AG04449 (cell line): ENCODE results near the gene HSP90AA1.
"Not testable (repeated sequence)": the region's sequence is repeated elsewhere in the genome, so short reads cannot be mapped to it uniquely, and the experiment has no call there.

Experiments used
- CTCF ChIA-PET: fragments of 350-600 bp; formaldehyde crosslinking; extraction: SDS; loops from one replicate; lab custom pipeline; 2021; ENCODE audit warnings: antibody characterized with exemption; lab: Yijun Ruan, JAX
- POLR2A ChIA-PET: fragments of 400-600, 350-600 bp; formaldehyde crosslinking; extraction: SDS; loops from one replicate; lab custom pipeline; 2020; ENCODE audit warnings: antibody characterized with exemption, inconsistent platforms; lab: Yijun Ruan, JAX
- DNase-seq: peaks from one replicate; pipeline ENCODE4 v3.0.0-alpha.2; 2010; ENCODE audit warnings: low read depth, low spot score
- H3K4me3 ChIP-seq: 2 replicates; pipeline ENCODE4 v1.5.1; 2011; ENCODE audit warnings: low read depth, mild to moderate bottlenecking, control low read depth, low read length
- CTCF ChIP-seq: IDR thresholded peaks from one replicate; pipeline ENCODE4 v1.5.1; 2011; ENCODE audit warnings: mild to moderate bottlenecking, moderate library complexity, low read length, control low read depth, inconsistent platforms; ENCODE audit not compliant: insufficient read depth; ENCODE audit errors: missing control alignments

The HSP90AA1 gene

GRCh38 chr14:102077382-102077709, 9.5 kb downstream of the HSP90AA1 start:
- no peak for DNase-seq
- TF ChIP-seq CTCF, result no peak
- ChIA-PET POLR2A (no interaction called here), CTCF (interaction anchor here (0.6 to 1.4 kb wide), 2 partner anchors 19 to 1027 kb away, joined by 3 to 6 read pairs; no protein-coding TSS in a partner anchor)
- H3K4me3 ChIP-seq, result no peak overlapping the region

GRCh38 chr14:102075155-102075554, 11.7 kb downstream of the HSP90AA1 start:
- DNase-seq, result no peak
- ChIA-PET POLR2A (no interaction called here), CTCF (interaction anchor here (1.4 to 1.8 kb wide), 3 partner anchors 12 to 114 kb away, joined by 3 to 7 read pairs (median 4); no protein-coding TSS in a partner anchor)
- no peak overlapping the region for H3K4me3 ChIP-seq
- TF ChIP-seq CTCF, result no peak

- no peak for DNase-seq
- no peak for TF ChIP-seq CTCF
- POLR2A ChIA-PET, result no interaction called here
- no peak overlapping the region for H3K4me3 ChIP-seq
- CTCF ChIA-PET, result interaction anchor here (1.4 to 1.8 kb wide), 3 partner anchors 11 to 113 kb away, joined by 3 to 7 read pairs (median 4); no protein-coding TSS in a partner anchor
Observed at GRCh38 chr14:102074415-102074964, 12.4 kb downstream of the HSP90AA1 start.

- DNase-seq, result no peak
- no peak for TF ChIP-seq CTCF
- ChIA-PET CTCF (interaction anchor here (1.2 kb wide), 1 partner anchor 9 kb away, joined by 5 read pairs; no protein-coding TSS in a partner anchor), POLR2A (no interaction called here)
- H3K4me3 ChIP-seq, result no peak overlapping the region
Observed at GRCh38 chr14:102071283-102071998, 15.4 kb downstream of the HSP90AA1 start.

GRCh38 chr14:102066041-102066451, 20.8 kb downstream of the HSP90AA1 start:
- H3K4me3 ChIP-seq, result no peak overlapping the region
- CTCF ChIA-PET, result interaction anchor here (1.6 to 2.1 kb wide), 3 partner anchors 30 to 248 kb away, joined by 6 to 9 read pairs (median 6); no protein-coding TSS in a partner anchor
- DNase-seq, result no peak
- TF ChIP-seq CTCF, result no peak
- POLR2A ChIA-PET, result no interaction called here

- H3K4me3 ChIP-seq, DNase-seq, POLR2A ChIA-PET: not testable (repeated sequence)
- CTCF ChIA-PET, result interaction anchor here (1.0 to 5.1 kb wide), 5 partner anchors 8 to 250 kb away, joined by 3 to 75 read pairs (median 9); no protein-coding TSS in a partner anchor
Observed at GRCh38 chr14:102064590-102064989, 22.3 kb downstream of the HSP90AA1 start.
